Vagina (tissue), 2 donors: ENCODE measurements around the gene AK1. TPM values are rescaled to one million over a fixed set of nuclear protein-coding genes. Genes with fewer than 3 reads are reported as not detected.

Experiments
- DNase-seq, 2 donors: peaks; one replicate each; pipeline ENCODE4 v3.0.0-alpha.2; 2017; ENCODE audit errors: extremely low spot score in 2 of 2
- H3K27ac ChIP-seq: fragments of 200-600 bp; sonication (generic); one replicate; pipeline ENCODE4 v1.5.1; 2019
- H3K27me3 ChIP-seq: fragments of 200-600 bp; sonication (generic); one replicate; pipeline ENCODE4 v1.5.1; 2019
- H3K36me3 ChIP-seq, 2 donors: fragments of 200-600 bp; sonication (generic); one replicate each; pipeline ENCODE4 v1.5.1; 2017 to 2019
- H3K4me1 ChIP-seq: fragments of 200-600 bp; sonication (generic); one replicate; pipeline ENCODE4 v1.5.1; 2019
- H3K4me3 ChIP-seq, 2 donors: fragments of 200-600 bp; sonication (generic); 1 replicate in 1 of 2; 2 replicates in 1 of 2; pipeline ENCODE4 v1.5.1; 2016 to 2019
- H3K9me3 ChIP-seq: fragments of 200-600 bp; sonication (generic); one replicate; pipeline ENCODE4 v1.5.1; 2019
- POLR2A ChIP-seq, 2 donors: fragments of 450-650 bp; IDR thresholded peaks; one replicate each; pipeline ENCODE4 v1.6.1; 2017; ENCODE audit warnings: antibody characterized with exemption in 2 of 2, mild to moderate bottlenecking in 2 of 2, moderate library complexity in 2 of 2
- POLR2AphosphoS5 ChIP-seq, 2 donors: sonication (generic); formaldehyde crosslinking; IDR thresholded peaks; one replicate each; pipeline ENCODE4 v1.9.0; 2017; ENCODE audit warnings: antibody characterized with exemption in 2 of 2, mild to moderate bottlenecking in 2 of 2, low read depth in 1 of 2; ENCODE audit not compliant: insufficient read depth in 1 of 2
- intact Hi-C: fragments of 100-400 bp; cut with DNase I; formaldehyde crosslinking; loops from one replicate; pipeline ENCODE4 v1.15.1; 2023
- total RNA-seq: library from RNA; depleted of rRNA; stranded (reverse); fragments of >200 nt; gene quantifications from one replicate; pipeline ENCODE4 v1.2.3, GENCODE V29; 2016
- TF ChIP-seq, protein P1 (sequence below), 3 experiments: fragments of 450-650 bp in 2 of 3; fragments of 200-600 bp in 1 of 3; sonication (generic) in 1 of 3; IDR thresholded peaks; one replicate each; pipeline ENCODE4 v1.5.1; 2017 to 2019; ENCODE audit warnings: antibody characterized with exemption in 3 of 3, mild to moderate bottlenecking in 2 of 3, moderate library complexity in 2 of 3

AK1 gene
- total RNA-seq, 1 donor from 2014 or later = 33.4 TPM

DNA sequence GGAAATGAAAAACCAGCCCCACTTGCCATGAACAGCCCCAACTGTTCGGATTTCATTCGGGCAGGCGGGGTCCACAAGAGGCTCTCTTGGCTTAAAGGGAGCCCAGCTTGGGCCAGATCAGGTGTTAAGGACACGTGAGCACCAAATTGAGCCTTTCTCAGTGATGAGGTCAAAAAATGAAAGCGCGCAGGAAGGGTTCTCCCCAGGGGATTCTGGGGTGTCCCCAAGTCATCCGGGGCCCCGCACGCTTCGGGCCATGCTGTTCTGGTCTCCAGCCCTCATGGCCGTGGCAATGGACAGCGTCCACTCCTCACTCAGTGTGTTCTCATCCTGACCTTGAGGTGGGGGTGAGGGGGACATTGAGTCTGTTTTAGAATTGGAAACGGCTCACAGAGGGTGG lies 10.9 kb downstream of the AK1 start:
- no peaks in the 10 kb centered on the region for H3K9me3 ChIP-seq
- intact Hi-C loops = loop anchor here (5.0 kb wide), 1 partner anchor 79 kb away; the partner anchor contains the start of gene CDK9
- H3K27me3 ChIP-seq = no peaks in the 10 kb centered on the region
- H3K4me3 ChIP-seq = no peak overlapping the region
- TF ChIP-seq, protein P1, sequence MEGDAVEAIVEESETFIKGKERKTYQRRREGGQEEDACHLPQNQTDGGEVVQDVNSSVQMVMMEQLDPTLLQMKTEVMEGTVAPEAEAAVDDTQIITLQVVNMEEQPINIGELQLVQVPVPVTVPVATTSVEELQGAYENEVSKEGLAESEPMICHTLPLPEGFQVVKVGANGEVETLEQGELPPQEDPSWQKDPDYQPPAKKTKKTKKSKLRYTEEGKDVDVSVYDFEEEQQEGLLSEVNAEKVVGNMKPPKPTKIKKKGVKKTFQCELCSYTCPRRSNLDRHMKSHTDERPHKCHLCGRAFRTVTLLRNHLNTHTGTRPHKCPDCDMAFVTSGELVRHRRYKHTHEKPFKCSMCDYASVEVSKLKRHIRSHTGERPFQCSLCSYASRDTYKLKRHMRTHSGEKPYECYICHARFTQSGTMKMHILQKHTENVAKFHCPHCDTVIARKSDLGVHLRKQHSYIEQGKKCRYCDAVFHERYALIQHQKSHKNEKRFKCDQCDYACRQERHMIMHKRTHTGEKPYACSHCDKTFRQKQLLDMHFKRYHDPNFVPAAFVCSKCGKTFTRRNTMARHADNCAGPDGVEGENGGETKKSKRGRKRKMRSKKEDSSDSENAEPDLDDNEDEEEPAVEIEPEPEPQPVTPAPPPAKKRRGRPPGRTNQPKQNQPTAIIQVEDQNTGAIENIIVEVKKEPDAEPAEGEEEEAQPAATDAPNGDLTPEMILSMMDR (IDR thresholded peaks at IDR 0.05) = no peak
- no peak for TF ChIP-seq POLR2A (IDR thresholded peaks at IDR 0.05)
- TF ChIP-seq POLR2AphosphoS5 (IDR thresholded peaks at IDR 0.05; ENCODE audit: insufficient read depth in 1 of 2, low read depth in 1 of 2) = no peak
- H3K4me1 ChIP-seq = peaks cover 15% of the 10 kb centered on the region
- no peak for DNase-seq
- no peak overlapping the region for H3K27ac ChIP-seq
- H3K36me3 ChIP-seq = peaks cover 0 to 7% of the 10 kb centered on the region in 2 donors

DNA sequence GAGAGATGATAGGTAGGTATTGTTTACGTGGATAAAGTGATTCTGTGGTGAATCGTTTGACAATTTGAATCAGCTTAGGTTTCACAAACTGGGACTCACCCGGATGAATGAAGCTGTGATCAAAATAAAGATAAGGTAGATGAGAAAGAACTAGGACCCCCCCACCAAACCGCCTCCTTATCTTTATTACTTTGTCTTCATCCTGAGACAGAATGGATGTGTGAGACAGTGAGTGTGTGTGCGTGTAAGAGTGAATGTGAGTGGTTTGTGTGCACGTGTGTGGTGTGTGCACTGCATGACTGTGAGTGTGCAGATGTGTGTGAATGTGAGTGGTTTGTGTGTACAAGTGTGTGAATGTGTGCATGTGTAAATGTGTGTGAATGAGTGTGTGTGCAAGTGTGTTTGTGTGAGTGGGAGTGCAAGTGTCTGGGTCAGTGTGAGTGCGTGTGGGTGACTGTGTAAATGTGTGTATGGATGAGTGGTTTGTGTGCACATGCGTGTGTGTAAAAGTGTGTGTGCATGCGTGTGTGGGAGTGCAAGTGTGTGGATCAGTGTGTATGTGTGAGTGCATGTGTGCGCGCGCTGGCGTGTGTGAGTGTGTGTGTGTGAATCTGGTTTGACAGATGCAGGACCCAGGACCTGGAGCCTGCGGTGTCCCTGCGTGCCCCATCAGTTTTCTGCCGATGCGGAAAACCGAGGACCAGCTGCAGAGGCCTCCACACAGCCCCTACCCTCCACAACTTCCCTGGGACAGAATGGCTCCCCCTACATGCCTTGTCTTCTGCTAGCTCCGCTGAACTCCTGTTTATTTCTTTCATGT lies 11.6 kb downstream of the AK1 start:
- intact Hi-C loops = loop anchor here (5.0 kb wide), 1 partner anchor 79 kb away; the partner anchor contains the start of gene CDK9
- no peak for DNase-seq
- Histone ChIP-seq H3K4me3 (no peak overlapping the region), H3K27me3 (no peaks in the 10 kb centered on the region), H3K36me3 (peaks cover 0 to 4% of the 10 kb centered on the region in 2 donors), H3K9me3 (no peaks in the 10 kb centered on the region), H3K27ac (no peak overlapping the region), H3K4me1 (peaks cover 19% of the 10 kb centered on the region)
- TF ChIP-seq, protein P1 (IDR thresholded peaks at IDR 0.05) = no peak
- TF ChIP-seq POLR2A (IDR thresholded peaks at IDR 0.05) = no peak
- TF ChIP-seq POLR2AphosphoS5 (IDR thresholded peaks at IDR 0.05; ENCODE audit: insufficient read depth in 1 of 2, low read depth in 1 of 2) = no peak

DNA sequence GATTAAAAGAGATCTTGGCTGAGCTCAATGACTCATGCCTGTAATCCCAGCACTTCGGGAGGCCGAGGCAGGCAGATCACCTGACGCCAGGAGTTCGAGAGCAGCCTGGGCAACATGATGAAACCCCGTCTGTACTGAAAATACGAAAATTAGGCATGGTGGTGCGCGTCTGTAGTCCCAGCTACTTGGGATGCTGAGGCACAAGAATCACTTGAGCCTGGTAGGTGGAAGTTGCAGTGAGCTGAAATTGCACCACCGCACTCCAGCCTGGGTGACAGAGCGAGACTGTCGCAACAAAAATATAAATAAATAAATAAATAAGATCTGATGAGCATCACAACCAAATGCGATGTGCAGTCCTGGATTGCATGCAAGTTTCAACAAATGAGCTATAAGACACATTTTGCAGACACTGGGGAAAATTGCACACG lies 14.3 kb downstream of the AK1 start:
- Histone ChIP-seq H3K4me1 (peaks cover 21% of the 10 kb centered on the region), H3K27ac (no peak overlapping the region)
- intact Hi-C loops = no loop called here

DNA sequence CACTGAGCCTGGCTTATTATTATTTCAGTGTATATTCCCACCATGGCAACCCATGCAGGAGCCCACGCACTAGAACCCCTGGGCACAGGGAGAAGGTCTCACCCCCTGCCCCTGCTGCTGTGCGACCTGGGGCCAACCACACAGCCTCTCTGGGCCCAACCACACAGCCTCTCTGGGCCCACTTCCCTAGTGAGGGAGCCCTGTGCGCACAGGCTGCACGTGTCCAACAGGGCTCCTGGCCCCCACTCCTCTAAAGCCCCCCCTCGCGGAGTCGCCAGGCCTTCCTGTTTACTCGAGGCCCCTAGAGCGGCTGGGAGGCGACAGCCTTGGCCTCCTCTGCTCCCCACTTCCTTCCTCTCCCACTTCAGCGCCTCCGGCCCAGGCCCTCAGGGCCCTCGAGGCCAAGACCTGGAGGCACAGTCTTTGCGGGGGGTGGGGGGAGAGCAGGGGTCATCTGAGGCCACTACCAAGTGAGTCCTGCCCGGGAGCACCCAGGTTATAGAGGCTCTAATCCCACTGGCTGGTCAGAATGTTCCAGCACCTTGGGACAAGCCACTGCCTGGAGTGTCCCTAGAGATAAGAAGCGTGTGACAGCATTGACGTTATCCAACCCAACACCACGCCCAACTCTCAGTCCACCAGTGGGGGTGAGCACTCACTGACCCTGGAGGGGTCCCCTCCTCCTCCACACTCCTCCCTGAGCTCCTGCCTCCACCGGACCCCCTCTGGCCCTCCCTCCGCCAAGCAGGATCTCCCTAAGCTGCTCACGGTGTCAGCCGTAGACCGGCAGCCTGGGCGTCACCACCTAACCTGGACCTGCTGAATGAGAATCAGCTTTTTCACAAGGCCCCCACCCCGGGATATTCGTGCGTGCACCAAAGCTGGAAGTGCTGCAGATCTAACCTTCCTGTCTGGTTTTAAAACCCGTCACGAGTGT lies 15.1 kb downstream of the AK1 start:
- H3K4me3 ChIP-seq = no peak overlapping the region
- no peaks in the 10 kb centered on the region for H3K9me3 ChIP-seq
- H3K27me3 ChIP-seq = no peaks in the 10 kb centered on the region
- intact Hi-C loops = no loop called here
- TF ChIP-seq, protein P1 (IDR thresholded peaks at IDR 0.05) = no peak
- TF ChIP-seq POLR2AphosphoS5 (IDR thresholded peaks at IDR 0.05; ENCODE audit: insufficient read depth in 1 of 2, low read depth in 1 of 2) = peak in 1 of 2 donors; percentile 53
- no peak for TF ChIP-seq POLR2A (IDR thresholded peaks at IDR 0.05)
- H3K4me1 ChIP-seq = peaks cover 29% of the 10 kb centered on the region
- peaks cover 0 to under 1% of the 10 kb centered on the region in 2 donors for H3K36me3 ChIP-seq
- H3K27ac ChIP-seq = peak overlapping the region; percentile 57
- DNase-seq = no peak

More for the DNA sequence above, 14.3 kb downstream of the AK1 start:
- no peak for DNase-seq
- Histone ChIP-seq H3K9me3 (no peaks in the 10 kb centered on the region), H3K4me3 (no peak overlapping the region), H3K27me3 (no peaks in the 10 kb centered on the region), H3K36me3 (peaks cover 0 to 4% of the 10 kb centered on the region in 2 donors)
- TF ChIP-seq POLR2AphosphoS5 (IDR thresholded peaks at IDR 0.05; ENCODE audit: insufficient read depth in 1 of 2, low read depth in 1 of 2) = no peak
- TF ChIP-seq POLR2A (IDR thresholded peaks at IDR 0.05) = no peak
- TF ChIP-seq, protein P1 (IDR thresholded peaks at IDR 0.05) = no peak
